ENCODE measurements around the gene VWA5B2. TPM values are rescaled to one million over a fixed set of nuclear protein-coding genes. Genes with fewer than 3 reads are reported as not detected.

The VWA5B2 gene
- total RNA-seq, 1 donor: not detected

DNA sequence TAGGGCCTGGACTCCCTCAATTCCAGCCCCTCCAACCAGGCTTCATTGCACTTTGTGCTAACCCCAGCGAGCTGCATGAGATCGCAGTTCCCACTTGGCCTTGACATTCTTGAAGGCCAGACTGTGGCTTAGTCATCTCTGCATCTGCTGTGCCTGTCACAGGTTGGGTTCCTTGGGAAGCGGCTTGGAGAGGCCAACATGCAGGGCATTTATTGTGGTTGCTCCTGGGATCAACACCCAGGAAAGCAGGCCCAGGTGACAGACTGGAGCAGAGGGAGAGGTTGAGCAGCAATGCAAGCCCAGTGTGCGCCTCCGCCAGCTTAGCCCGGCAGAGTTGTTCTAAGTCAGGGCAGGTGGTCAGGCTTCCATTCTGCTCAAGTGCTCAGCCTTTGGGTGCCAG lies 32.8 kb upstream of the VWA5B2 start:
- DNase-seq (ENCODE audit: low read depth): no peak
- no peak overlapping the region for H3K4me3 ChIP-seq (ENCODE audit: low read depth, low read length)
- TF ChIP-seq, protein P1, sequence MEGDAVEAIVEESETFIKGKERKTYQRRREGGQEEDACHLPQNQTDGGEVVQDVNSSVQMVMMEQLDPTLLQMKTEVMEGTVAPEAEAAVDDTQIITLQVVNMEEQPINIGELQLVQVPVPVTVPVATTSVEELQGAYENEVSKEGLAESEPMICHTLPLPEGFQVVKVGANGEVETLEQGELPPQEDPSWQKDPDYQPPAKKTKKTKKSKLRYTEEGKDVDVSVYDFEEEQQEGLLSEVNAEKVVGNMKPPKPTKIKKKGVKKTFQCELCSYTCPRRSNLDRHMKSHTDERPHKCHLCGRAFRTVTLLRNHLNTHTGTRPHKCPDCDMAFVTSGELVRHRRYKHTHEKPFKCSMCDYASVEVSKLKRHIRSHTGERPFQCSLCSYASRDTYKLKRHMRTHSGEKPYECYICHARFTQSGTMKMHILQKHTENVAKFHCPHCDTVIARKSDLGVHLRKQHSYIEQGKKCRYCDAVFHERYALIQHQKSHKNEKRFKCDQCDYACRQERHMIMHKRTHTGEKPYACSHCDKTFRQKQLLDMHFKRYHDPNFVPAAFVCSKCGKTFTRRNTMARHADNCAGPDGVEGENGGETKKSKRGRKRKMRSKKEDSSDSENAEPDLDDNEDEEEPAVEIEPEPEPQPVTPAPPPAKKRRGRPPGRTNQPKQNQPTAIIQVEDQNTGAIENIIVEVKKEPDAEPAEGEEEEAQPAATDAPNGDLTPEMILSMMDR (IDR thresholded peaks at IDR 0.05; ENCODE audit: insufficient read depth, low read depth, low read length): no peak

DNA sequence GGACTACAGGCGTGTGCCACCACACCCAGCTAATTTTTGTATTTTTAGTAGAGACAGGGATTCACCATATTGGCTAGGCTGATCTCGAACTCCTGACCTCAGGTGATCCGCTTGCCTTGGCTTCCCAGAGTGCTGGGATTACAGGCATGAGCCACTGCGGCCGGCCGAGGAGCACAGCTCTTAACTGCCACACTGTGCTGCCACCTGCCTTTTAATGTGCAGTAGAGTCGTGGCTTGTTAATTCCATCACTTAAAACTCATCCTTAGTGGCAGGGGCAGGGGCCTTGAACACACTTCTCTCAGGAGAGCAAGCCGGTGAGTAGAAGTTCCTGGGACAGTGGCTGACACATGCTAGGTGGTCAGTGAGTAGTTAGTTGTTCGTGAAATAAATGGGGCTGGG lies 30.9 kb upstream of the VWA5B2 start:
- TF ChIP-seq, protein P1 (IDR thresholded peaks at IDR 0.05; ENCODE audit: insufficient read depth, low read depth, low read length): no peak
- no peak for DNase-seq (ENCODE audit: low read depth)
- no peak overlapping the region for H3K4me3 ChIP-seq (ENCODE audit: low read depth, low read length)

DNA sequence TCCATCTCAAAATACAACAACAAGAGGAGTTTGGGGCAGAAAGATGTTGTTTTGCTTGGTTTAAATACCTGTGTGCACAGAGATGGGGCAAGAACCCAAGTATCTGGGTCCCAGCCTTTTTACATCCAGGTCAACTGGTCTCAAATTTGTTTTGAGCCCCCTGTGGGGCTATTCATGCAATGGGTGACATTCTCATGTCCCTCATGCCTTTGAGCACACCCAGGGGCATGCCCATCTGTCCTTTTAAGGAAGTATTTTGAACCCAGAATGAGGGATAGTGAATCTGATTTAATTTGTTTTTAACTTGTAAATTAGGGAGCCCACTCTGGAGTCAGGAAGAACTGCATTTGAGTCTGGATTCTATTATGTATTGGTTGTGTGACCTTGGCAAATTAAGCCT lies 28.6 kb upstream of the VWA5B2 start:
- TF ChIP-seq, protein P1 (IDR thresholded peaks at IDR 0.05; ENCODE audit: insufficient read depth, low read depth, low read length): no peak
- no peak overlapping the region for H3K4me3 ChIP-seq (ENCODE audit: low read depth, low read length)
- DNase-seq (ENCODE audit: low read depth): no peak

DNA sequence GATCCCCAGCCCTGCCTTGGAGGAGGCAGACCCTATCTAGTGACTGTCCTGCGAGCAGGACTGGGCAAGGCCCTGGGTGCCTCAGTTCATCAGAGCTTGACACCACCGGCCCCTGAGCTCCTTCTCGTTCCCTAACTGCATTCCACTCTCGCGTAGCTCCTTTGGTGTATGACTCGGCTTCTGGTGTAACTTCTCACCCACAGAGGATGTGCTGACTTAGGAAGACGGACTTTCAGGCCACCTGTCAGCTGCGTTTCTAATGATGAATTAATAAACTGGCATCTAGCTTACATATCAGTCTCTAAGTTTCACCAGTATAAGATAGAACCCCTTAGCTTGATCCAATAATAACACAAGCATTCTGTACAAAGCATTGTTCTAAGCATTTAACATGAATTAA lies 25.9 kb upstream of the VWA5B2 start:
- no peak for DNase-seq (ENCODE audit: low read depth)
- H3K4me3 ChIP-seq (ENCODE audit: low read depth, low read length): no peak overlapping the region
- TF ChIP-seq, protein P1 (IDR thresholded peaks at IDR 0.05; ENCODE audit: insufficient read depth, low read depth, low read length): no peak

DNA sequence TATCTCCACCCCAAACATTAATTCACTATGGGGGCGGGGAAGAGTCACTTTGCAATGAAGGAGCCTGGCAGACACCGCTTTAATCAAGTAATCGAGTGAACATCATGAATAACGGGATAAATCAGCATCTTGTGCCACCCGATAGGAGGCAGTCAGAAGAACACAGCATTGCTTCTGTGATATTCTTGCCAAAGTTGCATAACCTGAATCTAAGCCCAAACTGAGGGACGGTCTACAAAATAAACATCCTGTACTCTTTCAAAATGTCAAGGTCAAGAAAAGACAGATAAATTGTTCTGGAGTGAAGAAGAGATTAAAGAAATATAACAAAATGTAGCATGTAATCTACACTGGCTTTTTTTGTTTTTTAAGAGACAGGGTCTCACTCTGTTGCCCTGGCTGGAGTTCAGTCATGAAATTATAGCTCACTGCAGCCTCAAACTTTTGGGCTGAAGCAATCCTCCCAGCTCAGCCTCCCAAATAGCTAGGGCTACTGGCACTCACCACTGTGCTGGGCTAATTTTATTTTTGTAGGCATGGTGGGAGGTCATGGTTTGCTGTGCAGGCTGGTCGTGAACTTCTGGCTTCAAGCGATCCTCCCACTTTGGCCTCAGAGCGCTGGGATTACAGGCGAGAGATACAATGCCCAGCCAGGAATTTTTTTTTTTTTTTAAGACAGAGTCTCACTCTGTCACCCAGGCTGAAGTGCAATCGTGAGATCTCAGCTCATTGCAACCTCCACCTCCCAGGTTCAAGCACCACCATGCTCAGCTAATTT lies 20.1 kb upstream of the VWA5B2 start:
- H3K4me3 ChIP-seq (ENCODE audit: low read depth, low read length): no peak overlapping the region
- TF ChIP-seq, protein P1 (IDR thresholded peaks at IDR 0.05; ENCODE audit: insufficient read depth, low read depth, low read length): no peak
- peak; percentile 19 for DNase-seq (ENCODE audit: low read depth)

DNA sequence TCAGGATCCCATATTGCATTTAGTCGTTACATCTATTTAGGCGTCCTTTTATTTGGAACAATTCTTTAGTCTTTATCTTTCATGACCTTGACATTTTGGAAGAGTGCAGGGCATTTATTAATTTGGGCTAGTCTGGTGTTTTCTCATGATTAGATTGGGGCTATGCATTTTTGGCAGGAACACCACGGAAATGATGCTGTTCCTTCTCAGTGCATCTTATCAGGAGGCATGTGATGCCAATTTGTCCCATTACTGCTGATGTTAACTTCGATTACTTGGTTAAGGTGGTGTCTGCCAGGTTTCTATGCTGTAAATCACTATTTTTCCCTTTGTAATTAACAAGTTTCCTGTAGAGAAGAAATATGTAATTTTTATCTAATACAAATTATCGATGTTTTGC lies 18.1 kb upstream of the VWA5B2 start:
- TF ChIP-seq, protein P1 (IDR thresholded peaks at IDR 0.05; ENCODE audit: insufficient read depth, low read depth, low read length): no peak
- no peak overlapping the region for H3K4me3 ChIP-seq (ENCODE audit: low read depth, low read length)
- no peak for DNase-seq (ENCODE audit: low read depth)

DNA sequence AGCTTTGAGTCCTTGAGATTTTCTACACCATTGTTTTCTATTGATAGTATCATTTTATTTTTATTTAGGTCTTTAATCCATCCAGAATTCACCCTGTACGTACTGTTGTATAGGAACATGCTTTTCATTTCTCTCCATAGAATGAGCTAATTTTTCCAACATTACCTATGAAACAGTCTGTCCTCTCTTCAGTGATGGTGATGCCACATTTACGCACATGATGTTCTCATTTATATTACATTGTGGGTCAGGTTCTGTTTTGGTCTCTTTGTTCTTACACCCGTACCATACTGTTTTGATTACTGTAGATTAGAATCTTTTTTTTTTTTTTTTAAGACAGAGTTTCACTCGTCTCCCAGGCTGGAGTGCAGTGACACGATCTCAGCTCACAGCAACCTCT lies 17.7 kb upstream of the VWA5B2 start:
- TF ChIP-seq, protein P1 (IDR thresholded peaks at IDR 0.05; ENCODE audit: insufficient read depth, low read depth, low read length): no peak
- H3K4me3 ChIP-seq (ENCODE audit: low read depth, low read length): no peak overlapping the region
- no peak for DNase-seq (ENCODE audit: low read depth)

All from fibroblast of villous mesenchyme (primary cell).